Thymus (tissue), 11 donors: Measurements from ENCODE around the gene SREK1IP1. TPM values are rescaled to one million over a fixed set of nuclear protein-coding genes. Genes with fewer than 3 reads are reported as not detected.

Source experiments
- DNase-seq, 9 donors: peaks; one replicate each; pipeline ENCODE4 v3.0.0-alpha.2; 2013; ENCODE audit warnings: low spot score in 9 of 9, low read depth in 6 of 9, missing footprints in 1 of 9
- H3K27ac ChIP-seq, 2 donors: one replicate each; pipeline ENCODE4 v1.5.1; 2013; ENCODE audit warnings: control low read depth in 1 of 2, low read depth in 1 of 2, low read length in 1 of 2, mild to moderate bottlenecking in 1 of 2, moderate library complexity in 1 of 2
- H3K27me3 ChIP-seq, 2 donors: one replicate each; pipeline ENCODE4 v1.5.1; 2013; ENCODE audit warnings: low read length in 1 of 2; ENCODE audit not compliant: control insufficient read depth in 2 of 2, insufficient read depth in 1 of 2
- H3K36me3 ChIP-seq, 2 donors: one replicate each; pipeline ENCODE4 v1.5.1; 2013; ENCODE audit warnings: low read length in 1 of 2, mild to moderate bottlenecking in 1 of 2, moderate library complexity in 1 of 2; ENCODE audit not compliant: control insufficient read depth in 2 of 2, insufficient read depth in 2 of 2
- H3K4me1 ChIP-seq, 2 donors: one replicate each; pipeline ENCODE4 v1.5.1; 2013; ENCODE audit warnings: low read length in 2 of 2; ENCODE audit not compliant: control insufficient read depth in 2 of 2, insufficient read depth in 2 of 2
- H3K4me3 ChIP-seq, 2 donors: one replicate each; pipeline ENCODE4 v1.5.1; 2013; ENCODE audit warnings: low read length in 2 of 2, control low read depth in 1 of 2, mild to moderate bottlenecking in 1 of 2
- H3K9me3 ChIP-seq, 2 donors: one replicate each; pipeline ENCODE4 v1.5.1; 2013; ENCODE audit warnings: low read length in 1 of 2, mild to moderate bottlenecking in 1 of 2; ENCODE audit not compliant: control insufficient read depth in 2 of 2, insufficient read depth in 1 of 2
- WGBS: extraction: QIAGEN DNeasy Blood & Tissue Kit; methylation state at CpG from one replicate; pipeline ENCODE4 v1.1.7; 2013; 5-methylcytosine and 5-hydroxymethylcytosine counted together
- polyA plus RNA-seq: library from polyadenylated mRNA; stranded (reverse); fragments of 200-250 nt; gene quantifications from one replicate; pipeline ENCODE4 v1.2.3, GENCODE V29; 2013
- total RNA-seq: library from RNA; stranded (reverse); fragments of 120-200 nt; gene quantifications from one replicate; pipeline ENCODE4 v1.2.4, GENCODE V29; 2013
- donor health status: healthy.

Gene SREK1IP1
- total and polyA plus RNA-seq, 2 donors: 14.0 to 36.6 TPM

DNA sequence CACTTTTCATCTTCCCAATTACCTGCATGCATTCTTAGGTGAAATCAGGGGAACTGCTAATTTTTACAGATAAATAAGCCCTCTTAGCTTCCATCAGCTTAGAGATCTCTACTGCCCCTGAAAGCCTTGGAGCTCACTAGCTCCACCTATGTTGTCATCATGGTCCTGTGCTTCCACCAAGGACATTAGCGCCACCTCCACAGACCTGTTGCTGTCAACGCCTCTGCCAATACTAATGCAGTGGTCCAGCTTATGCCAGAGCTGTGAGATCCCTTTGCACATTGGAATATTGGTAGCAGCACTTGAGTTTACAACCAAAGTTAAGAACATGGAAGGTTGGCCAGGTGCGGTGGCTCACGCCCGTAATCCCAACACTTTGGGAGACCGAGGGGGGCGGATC is 85.9 kb downstream of the SREK1IP1 start:
- DNase-seq: no peak
- Histone ChIP-seq H3K27me3 (peaks cover 0 to 2% of the 10 kb centered on the region in 2 donors), H3K36me3 (no peaks in the 10 kb centered on the region), H3K4me1 (no peaks in the 10 kb centered on the region), H3K4me3 (no peak overlapping the region), H3K27ac (no peak overlapping the region), H3K9me3 (no peaks in the 10 kb centered on the region)
- WGBS: 95% methylated on average over 7 of the region's 7 CpGs

DNA sequence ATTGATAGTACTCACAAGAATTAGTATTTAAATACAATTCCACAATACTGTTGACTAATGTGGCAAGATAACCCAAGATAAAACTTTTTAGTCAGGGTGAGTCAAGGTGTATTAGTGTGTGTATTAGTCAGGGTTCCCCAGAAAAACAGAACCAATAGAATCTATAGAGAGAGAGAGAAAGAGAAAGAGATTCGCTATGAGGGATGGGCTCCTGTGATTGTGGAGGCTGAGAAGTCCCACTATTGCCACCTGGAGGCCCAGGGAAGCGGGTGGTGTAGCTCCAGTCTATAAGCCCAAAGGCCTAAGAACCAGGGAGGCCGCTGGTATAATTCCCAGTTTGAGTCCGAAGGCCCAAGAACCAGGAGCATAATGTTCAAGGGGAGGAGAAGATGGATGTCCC is 88.2 kb downstream of the SREK1IP1 start:
- Histone ChIP-seq H3K27me3 (no peaks in the 10 kb centered on the region), H3K36me3 (no peaks in the 10 kb centered on the region), H3K27ac (no peak overlapping the region), H3K9me3 (no peaks in the 10 kb centered on the region), H3K4me1 (no peaks in the 10 kb centered on the region), H3K4me3 (no peak overlapping the region)
- no peak for DNase-seq
- WGBS: 94% methylated on average over 4 of the region's 4 CpGs

DNA sequence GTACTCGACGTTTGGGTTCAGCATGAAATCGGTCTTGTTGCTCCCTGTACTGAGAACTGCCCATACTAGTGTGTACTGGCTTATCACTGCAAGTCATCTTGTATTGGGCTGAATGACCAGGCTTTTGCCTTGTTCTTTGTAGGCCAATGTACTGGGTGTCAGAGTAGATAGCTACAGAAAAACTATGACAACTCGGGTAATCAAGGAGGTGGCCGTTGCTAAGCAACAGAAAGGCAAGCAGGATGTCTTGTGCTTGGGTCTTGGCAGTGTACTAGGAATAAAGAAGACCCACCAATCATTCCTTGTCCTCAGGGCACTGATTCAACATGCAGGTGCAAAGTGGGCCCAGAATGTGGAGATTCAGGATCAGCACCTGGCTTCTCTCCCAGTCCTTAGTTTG is 90.1 kb downstream of the SREK1IP1 start:
- Histone ChIP-seq H3K4me3 (no peak overlapping the region), H3K27ac (no peak overlapping the region), H3K27me3 (no peaks in the 10 kb centered on the region), H3K36me3 (no peaks in the 10 kb centered on the region), H3K9me3 (no peaks in the 10 kb centered on the region), H3K4me1 (no peaks in the 10 kb centered on the region)
- DNase-seq: no peak
- 87% methylated on average over 5 of the region's 5 CpGs for WGBS

DNA sequence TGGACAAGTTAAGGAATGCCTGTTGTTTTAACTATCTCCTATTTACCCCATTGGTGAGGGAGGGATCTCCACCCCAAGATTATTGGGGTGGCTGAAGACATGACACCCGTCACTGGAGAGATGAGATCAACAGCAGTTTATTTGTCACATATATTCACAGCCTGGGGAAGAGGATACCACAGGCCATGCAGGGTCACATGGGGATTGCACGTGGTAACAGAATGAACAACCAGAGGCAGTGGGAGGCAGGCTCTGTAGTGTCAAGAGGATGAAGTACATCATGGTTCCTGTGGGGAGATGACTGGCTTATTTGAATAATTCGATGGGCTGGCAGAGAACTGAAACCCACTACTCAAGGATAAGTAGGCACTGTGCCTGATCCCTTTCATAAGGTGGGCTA is 96.8 kb downstream of the SREK1IP1 start:
- Histone ChIP-seq H3K9me3 (no peaks in the 10 kb centered on the region), H3K27ac (no peak overlapping the region), H3K27me3 (no peaks in the 10 kb centered on the region), H3K36me3 (no peaks in the 10 kb centered on the region), H3K4me1 (no peaks in the 10 kb centered on the region), H3K4me3 (no peak overlapping the region)
- 88% methylated on average over 3 of the region's 3 CpGs for WGBS
- no peak for DNase-seq

DNA sequence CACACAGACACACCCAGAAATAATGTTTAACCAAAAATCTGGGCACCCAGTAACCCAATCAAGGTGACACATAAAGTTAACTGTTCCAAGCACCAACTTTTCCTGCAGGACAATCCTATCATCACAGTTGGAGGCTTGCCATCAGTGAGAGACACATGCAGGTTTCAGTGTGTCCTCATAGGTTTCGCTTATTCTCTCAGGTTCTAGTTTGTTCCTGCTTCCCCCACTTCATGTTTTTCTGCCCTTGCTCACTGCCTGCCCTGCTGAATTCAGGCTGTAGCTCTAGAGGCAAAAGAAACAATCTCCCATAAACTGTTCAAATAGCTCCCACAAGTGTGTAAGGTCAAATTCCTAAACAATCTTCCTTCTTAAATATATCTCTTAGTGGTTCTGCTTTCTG is 98.2 kb downstream of the SREK1IP1 start:
- H3K9me3 ChIP-seq: no peaks in the 10 kb centered on the region
- no peaks in the 10 kb centered on the region for H3K4me1 ChIP-seq
- no peaks in the 10 kb centered on the region for H3K27me3 ChIP-seq
- WGBS: 87% methylated on average over 1 of the region's 1 CpG
- no peaks in the 10 kb centered on the region for H3K36me3 ChIP-seq
- H3K27ac ChIP-seq: no peak overlapping the region
- H3K4me3 ChIP-seq: no peak overlapping the region
- no peak for DNase-seq

Other genes starting within 250 kb of the SREK1IP1 start
- not detected for gene SHISAL2B, start 78.2 kb downstream of the SREK1IP1 start, total RNA-seq
- 0.32 TPM for gene SHISAL2B, start 78.2 kb downstream of the SREK1IP1 start, polyA plus RNA-seq
- 24.2 TPM for gene CWC27, start 239 bp upstream of the SREK1IP1 start, total RNA-seq
- gene CWC27, start 239 bp upstream of the SREK1IP1 start, polyA plus RNA-seq: 23.5 TPM